ENCODE data around the gene SCAI. TPM values are rescaled to one million over a fixed set of nuclear protein-coding genes. Genes with fewer than 3 reads are reported as not detected.

Gene SCAI
- total RNA-seq, 1 donor from 2014 or later, result 14.9 TPM

GRCh38 chr9:125137200-125137599, 6.1 kb downstream of the SCAI start:
- Histone ChIP-seq H3K27ac (no peak overlapping the region), H3K27me3 (no peaks in the 10 kb centered on the region), H3K4me1 (no peaks in the 10 kb centered on the region), H3K36me3 (no peaks in the 10 kb centered on the region), H3K9me3 (no peaks in the 10 kb centered on the region), H3K4me3 (no peak overlapping the region)
- TF ChIP-seq CTCF (IDR thresholded peaks at IDR 0.05), result no peak
- ATAC-seq (no peak), DNase-seq (no peak)
- intact Hi-C loops (cut with DNase I), result no loop called here

DNA sequence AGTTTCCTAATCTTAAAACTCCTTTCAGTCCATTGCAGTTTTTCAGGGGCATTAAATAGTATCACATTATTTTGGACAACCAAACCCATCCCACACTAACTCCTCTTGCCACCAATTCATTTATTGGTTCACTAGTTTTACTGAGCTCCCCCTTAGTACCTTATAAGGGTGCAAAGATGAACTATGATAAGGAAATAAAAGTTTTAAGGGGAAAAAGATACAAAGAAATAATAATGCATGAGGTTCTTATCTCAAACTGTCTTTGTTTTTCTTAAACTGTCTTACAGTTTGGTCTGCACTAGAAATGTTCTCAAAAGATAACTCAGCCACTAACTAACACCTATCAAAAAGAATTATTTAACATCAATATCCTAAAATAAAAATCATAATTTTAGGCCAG, 8.4 kb downstream of the SCAI start:
- H3K27me3 ChIP-seq, result no peaks in the 10 kb centered on the region
- no peak for DNase-seq
- intact Hi-C loops (cut with DNase I), result no loop called here
- ATAC-seq, result no peak
- no peaks in the 10 kb centered on the region for H3K9me3 ChIP-seq
- no peak overlapping the region for H3K27ac ChIP-seq
- H3K4me1 ChIP-seq, result no peaks in the 10 kb centered on the region
- no peak for TF ChIP-seq CTCF (IDR thresholded peaks at IDR 0.05)
- no peaks in the 10 kb centered on the region for H3K36me3 ChIP-seq
- no peak overlapping the region for H3K4me3 ChIP-seq

DNA sequence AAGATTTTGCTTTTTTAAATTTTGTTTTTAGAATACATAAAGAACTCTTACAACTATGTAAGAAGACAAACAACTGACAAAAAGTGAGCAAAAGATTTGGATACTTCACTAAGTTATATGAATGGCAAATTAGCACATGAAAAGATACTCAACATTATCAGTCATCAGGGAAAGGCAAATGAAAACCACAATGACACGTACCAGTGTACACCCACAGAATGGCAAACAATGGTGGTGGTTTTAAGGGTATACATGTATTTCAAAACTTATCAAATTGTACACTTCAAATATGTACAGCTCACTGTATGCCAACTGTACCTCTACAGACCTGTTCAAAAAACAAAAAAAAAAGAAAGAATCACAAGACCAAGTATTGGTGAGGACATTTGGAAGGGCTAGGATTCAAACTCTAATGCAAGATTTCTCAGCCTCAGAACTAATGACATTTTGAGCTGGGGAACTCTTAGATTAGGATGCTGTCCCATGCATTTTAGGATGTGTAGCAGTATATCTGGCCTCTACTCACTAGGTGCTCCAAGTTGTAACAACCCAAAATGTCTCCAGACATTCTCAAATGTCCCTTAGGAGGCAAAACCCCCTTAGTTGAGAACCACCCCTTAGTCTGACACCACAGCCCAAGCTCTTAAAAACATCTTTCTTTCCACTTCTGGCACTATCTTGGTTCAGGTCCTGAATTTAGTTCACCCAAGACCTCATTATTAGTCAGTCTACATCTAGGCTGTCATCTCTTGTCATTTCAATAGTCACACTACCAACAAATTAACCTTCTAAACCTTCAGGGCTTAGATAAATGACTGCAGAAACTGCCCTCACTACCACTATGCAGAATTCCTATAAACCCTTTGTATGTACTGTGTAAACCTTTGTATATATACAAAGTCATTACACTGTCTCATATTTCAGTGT, 9.7 kb downstream of the SCAI start:
- no peak for TF ChIP-seq CTCF (IDR thresholded peaks at IDR 0.05)
- DNase-seq (no peak), ATAC-seq (no peak)
- intact Hi-C loops (cut with DNase I), result no loop called here
- Histone ChIP-seq H3K4me3 (no peak overlapping the region), H3K27ac (no peak overlapping the region), H3K36me3 (no peaks in the 10 kb centered on the region), H3K27me3 (no peaks in the 10 kb centered on the region), H3K4me1 (no peaks in the 10 kb centered on the region), H3K9me3 (no peaks in the 10 kb centered on the region)

DNA sequence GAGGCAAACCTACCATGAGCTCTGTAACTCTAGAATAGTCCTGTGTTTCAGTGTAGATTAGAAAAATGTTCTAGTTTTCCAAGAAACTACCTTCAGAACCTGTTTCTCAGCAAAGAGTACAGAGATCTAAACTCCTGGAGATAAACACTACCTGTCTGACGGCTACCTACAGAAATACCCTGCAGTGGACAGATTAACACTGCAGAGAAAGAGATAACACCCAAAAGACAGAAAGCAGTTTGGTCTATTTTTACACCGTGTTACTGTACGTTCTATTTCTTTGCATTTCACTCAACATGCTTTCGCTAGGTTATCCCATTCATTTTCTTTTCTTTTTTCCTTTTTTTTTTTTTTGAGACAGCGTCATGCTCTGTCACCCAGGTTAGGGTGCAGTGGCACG, 11.6 kb downstream of the SCAI start:
- ATAC-seq (no peak), DNase-seq (no peak)
- Histone ChIP-seq H3K9me3 (no peaks in the 10 kb centered on the region), H3K27me3 (no peaks in the 10 kb centered on the region), H3K36me3 (no peaks in the 10 kb centered on the region), H3K27ac (no peak overlapping the region), H3K4me3 (no peak overlapping the region), H3K4me1 (no peaks in the 10 kb centered on the region)
- no peak for TF ChIP-seq CTCF (IDR thresholded peaks at IDR 0.05)
- intact Hi-C loops (cut with DNase I), result no loop called here

- Histone ChIP-seq H3K36me3 (no peaks in the 10 kb centered on the region), H3K27me3 (no peaks in the 10 kb centered on the region), H3K9me3 (no peaks in the 10 kb centered on the region), H3K4me1 (peaks cover 4% of the 10 kb centered on the region), H3K27ac (peak overlapping the region; percentile 30), H3K4me3 (no peak overlapping the region)
- peak; percentile 96 for ATAC-seq
- intact Hi-C loops (cut with DNase I), result no loop called here
- DNase-seq, result peak; percentile 80
- no peak for TF ChIP-seq CTCF (IDR thresholded peaks at IDR 0.05)
These were observed 17.1 kb downstream of the SCAI start for GRCh38 chr9:125126019-125126746.

All from upper lobe of right lung (tissue), 1 donor.